ENCODE results near the gene PTBP1.
A peak's percentile ranks its signal among the peaks of the same experiment; 100 is the strongest.

GRCh38 chr19:806815-807421 lies 9.7 kb downstream of the PTBP1 start:
- TF ChIP-seq POLR2AphosphoS5 (IDR thresholded peaks at IDR 0.05; ENCODE audit: low read depth, low read length) (peak; percentile 78), POLR2A (IDR thresholded peaks at IDR 0.05; ENCODE audit: low read depth, low read length) (0 out of 2 replicates have a peak, but pooled peaks have one; percentile 52)

All from GM12892 (cell line).